GM21737 (cell line): ENCODE measurements around the gene CYB5R3.
"Not testable (repeated sequence)": the region's sequence is repeated elsewhere in the genome, so short reads cannot be mapped to it uniquely, and the experiment has no call there.

ENCODE experiments used
- ATAC-seq: cut with Tn5 transposase; IDR thresholded peaks from one replicate; pipeline ENCODE4 v1.9.1; 2021; ENCODE audit warnings: mild to moderate bottlenecking, moderate library complexity; ENCODE audit not compliant: unreplicated experiment

The CYB5R3 gene

DNA sequence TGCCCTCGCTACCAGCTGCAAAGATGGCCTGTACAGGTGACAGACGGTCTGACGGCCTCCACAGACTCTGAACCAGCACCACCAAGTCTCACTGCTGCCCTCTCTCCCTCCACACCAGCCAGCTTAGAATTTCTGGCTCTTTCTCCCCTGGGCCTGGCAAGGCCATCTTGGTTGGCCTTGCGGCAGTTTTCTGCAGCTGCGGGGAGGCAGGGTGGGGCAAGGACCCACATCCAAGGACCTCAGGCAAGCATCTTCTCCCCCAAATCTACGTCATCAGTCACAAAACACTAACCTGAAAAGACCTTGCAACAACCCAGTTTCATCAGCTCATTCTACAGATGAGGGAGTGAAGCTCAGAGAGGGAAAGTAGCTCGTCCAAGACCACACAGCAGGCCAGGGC is 22.8 kb downstream of the CYB5R3 start:
- no peak for ATAC-seq

DNA sequence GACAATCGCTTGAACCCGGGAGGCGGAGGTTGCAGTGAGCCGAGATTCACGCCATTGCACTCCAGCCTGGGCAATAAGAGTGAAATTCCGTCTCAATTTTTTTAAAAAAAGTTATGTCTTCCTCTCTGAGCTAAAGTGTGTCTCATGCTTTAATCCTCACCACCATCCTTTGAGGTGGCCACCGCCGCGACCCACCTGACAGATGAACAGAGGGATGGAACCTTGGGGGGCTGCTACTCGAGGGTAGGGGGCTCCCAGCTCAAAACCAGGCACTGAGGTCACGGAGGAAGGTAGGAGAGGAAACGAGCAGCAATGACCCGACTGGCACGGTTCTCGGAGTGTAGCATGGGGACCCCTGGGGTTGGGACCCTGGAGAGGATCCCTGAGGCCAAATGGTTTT is 23.8 kb downstream of the CYB5R3 start:
- no peak for ATAC-seq

DNA sequence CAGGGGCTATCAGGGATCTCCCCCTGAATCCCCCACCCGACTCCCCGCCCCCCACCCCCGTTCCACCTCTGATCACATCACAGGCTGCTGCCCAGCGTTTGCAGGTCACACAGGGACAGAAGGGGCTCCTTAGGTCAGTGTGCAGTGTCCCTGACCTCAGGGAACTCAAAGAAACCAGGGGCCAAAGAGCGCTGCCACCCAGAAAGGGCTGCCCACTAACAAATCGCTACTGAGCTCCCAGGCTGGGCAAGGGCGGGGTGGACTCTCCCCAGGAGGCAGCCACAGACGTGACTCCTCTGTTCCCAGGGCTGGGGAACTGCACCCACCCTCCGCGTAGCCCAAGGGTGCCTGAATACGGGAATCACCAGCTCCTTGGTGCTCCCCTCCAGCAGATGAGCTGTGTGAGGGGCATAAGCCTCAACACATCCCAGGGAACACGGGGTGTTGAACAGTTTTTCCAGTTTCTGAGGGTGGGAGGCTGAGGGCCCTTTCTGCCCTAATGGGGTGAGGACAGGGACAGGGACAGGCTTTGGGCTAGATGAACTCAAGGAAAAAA is 24.6 kb downstream of the CYB5R3 start:
- ATAC-seq: no peak

DNA sequence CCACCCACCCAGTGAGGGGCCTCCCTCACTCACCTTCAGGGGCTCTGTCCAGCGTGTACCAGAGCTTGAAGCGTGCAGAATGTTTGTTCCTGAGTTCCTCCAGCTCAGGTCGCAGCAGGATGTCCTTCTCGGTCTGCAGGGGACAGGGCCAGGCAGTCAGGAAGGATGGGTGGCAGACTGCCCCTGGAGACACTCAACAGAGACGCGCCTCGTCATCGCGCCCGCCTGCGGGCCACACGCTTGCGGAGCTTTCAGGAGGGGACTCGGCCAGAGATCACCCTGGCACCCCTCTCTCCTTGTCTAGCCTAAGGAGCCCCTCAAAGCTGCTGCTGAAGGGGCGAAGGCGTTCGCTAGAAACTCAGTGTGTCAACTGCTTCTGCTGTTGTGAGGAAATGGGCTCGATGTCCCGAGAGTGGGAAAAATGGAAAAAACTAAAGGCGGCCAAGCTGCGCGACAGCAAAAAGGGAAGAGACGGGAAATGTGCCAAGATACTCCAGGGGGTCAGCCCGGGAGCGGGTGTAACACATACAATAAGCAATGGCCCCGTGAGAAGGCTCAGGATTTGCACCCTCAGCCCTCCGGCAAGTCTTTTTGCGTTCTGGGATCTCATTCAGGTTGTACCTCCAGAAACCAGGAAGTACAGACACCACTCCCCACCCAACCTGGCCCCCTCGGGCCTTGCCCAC is 25.3 kb downstream of the CYB5R3 start:
- no peak for ATAC-seq

DNA sequence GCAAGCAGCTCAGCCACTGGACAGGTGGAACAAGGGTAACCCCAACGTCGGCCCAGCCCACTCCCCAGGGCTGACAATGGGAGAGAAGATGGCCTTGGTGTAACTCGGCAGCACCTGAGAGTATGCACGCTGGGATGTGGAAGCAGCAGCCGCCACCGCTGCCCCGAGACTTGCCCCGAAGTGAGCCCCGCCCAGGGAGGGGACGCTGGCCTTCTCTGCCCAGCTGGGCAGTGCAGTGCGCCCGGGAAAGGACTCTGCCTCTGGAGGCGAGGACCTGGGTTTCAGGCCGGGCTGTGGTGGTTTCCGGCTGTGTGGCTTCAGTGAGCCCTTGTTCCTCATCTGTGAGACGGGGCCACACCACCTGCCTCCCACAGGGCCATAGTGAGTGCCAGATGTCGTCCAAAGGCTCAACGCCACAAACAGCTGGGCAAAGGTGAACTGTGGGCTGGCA is 25.9 kb downstream of the CYB5R3 start:
- no peak for ATAC-seq

DNA sequence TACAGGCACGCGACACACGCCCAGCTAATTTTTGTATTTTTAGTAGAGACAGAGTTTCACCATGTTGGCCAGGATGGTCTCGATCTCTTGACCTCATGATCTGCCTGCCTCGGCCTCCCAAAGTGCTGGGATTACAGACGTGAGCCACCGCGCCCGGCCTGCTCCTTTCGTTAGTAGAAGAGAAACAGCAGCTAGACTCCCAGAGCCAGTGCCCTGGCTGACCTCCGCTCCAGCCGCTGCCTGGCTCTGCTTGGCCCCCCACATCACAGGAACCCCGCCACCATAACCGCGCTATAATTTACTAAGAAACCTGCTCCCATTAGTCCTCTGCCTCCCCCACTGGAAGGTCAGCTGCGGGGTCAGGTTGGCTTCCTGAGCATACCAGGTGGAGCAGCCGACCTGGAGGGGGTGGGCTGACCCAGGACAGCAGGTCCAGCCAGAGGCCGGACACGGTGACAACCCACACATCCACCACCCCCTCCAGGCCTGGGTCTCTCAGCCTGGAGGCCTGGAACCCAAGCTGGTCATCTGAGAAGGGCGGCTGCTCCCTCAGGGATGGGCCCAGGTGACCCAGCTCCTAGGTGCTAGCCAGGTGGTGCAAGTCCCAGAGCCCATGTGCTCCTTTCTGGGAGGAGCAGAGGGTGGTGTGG is 27.0 kb downstream of the CYB5R3 start:
- ATAC-seq: no peak

DNA sequence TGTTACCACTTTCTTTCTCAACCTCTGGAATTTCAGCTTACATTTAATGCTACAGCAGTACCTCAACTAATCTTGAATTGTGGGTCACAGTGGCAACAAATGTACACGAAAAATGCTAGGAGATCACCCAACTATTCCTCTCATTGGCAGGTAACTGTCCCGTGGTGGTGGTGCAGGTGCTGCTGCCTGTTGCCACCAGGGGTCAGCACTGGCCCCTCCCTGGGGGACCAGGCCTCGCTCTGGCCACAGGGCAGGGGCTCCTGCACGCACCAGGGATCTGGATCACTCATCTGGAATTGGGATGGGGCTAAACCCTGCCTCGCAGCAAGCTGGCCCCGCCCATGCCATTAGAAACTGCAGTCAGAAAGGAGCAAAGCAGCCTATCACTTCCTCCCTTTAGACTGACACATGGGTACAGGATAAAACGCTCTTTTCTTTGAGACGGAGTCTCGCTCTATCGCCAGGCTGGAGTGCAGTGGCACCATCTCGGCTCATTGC is 27.6 kb downstream of the CYB5R3 start:
- ATAC-seq: no peak

DNA sequence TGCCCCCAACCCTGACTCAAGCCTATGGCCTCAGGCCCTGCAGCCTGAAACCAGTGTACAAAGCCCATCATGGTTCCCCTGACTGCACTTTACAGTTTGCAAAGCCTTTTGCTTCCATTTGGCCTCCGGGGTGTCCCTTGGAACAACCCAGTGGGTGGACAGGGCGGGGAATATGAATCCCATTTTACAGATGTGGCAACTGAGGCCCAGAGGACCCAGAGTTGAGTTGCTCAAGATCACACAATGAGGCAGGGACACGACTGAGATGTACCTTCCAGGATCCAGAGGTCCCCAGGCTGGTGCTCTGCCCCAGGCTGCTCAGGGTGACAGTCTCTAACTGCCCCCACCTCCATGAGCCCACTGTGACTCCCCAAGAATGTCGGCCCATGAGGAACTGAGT is 29.1 kb downstream of the CYB5R3 start:
- ATAC-seq: no peak

DNA sequence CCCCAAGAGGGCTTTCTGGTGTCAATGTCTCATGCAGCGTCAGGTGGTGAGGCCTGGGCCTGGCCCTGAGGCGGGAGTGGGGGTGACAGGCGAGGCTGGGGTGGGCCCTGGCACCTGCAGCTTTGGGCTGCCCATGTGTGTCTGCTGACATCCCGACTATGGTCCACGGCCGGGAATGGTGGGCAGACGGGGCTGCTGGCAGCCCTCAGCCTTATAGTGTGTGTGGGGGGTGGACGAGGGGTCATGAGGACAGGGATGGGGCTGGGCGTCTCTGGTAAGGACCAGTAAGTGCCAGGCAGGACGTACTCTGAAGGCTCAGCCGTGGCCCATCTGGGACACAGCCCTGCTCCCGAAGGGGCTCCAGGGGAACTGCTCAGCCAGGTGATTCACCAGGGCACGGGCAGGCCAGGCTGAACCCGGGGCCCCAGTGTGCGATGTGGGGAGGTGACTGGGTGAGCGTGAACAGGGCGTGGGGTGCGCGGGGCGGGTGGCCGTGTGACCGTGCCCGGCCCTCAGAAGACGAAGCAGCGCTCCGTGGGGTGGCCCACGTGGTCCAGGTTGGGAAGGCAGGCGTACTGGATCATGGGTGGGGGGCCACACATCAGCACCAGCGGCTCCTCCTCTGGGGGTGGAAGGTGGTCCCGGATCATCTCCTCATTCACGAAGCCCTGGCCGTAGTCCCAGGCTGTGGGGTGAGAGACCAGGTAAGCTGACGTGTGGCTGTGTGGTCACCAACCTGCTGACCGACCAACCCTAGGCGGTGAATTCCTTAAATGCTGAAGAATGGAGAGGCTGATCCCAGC is 29.7 kb downstream of the CYB5R3 start:
- no peak for ATAC-seq

DNA sequence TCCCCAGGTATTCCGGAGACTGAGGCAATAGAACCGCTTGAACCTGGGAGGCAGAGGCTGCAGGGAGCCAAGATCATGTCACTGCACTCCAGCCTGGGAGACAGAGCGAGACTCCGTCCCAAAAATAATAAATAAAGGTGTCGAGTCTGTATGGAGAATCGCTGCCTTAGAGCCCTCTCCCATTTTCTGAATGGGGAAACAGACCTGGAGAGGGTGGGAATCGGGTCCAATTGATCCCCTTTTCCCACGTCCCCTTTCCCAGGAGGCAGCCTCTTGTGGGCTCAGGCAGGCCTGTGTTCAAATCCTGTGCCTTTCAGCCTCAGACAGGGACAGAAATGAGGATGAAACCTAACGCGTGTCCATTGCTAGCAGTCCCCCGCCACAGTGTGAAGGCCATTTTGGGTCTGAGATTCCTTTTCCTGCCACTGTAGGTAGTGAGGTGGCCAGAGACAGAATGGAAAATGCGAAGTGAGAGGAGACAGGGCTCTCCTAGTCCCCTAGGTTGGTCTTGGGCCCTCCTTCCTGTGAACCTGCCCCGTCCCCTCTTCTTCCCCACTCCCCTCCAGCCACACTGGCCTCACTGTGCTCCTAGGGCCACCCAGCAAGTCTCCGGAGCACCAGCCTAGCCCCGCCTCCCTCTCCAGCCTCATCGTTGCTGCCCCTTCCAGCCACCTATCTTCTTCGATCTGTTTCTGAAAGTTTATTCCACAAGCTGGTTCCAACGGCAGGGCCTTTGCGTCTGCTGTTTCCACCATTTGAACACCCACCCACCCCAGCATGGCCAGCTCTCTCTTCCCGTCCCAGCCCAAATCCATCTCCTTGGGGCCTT is 31.8 kb downstream of the CYB5R3 start:
- ATAC-seq: no peak

DNA sequence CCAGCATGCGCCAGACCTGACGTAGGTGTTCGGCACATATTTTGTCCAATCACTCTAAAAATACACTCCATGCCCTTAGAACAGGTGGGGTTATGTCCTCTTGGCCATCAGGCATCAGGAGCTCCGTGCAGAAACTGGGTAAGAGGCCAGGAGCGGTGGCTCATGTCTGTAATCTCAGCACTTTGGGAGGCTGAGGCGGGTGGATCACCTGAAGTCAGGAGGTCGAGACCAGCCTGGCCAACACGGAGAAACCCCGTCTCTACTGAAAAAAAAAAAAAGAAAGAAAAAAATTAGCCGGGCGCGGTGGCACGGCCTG is 33.4 kb downstream of the CYB5R3 start:
- ATAC-seq: not testable (repeated sequence)

DNA sequence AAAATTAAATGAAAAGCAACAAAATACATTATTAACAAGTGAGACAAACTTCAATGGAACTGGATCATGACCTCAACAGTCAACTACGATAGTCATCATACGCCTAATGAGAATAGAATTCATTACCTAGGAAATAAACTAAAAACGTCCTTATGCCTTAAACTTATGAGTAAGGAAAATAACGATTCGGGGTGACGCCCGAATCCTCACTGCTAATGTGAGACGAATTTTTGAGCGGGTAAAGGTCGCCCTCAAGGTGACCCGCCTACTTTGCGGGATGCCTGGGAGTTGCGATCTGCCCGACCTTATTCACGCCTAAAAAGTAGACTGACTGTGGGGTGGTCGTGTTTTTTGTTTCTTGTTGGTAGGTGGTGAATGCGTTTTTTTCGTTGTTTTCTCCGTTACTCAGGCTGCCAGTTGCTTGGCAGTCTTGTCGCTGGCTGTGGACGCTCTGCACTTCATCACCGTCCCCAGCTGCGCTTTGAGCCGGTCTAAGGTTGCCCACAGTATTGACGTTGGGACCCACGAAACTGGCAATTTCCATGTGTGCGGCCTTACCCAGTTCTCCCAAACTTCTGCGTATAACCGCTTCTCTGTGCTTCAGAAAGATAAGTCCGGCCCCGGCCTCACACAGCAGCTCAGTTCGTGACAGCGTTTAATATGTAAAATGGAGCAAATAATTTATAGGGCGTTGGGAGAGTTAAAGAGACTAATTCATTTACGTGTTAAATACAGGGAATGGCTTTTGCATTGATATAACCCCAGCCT is 33.9 kb downstream of the CYB5R3 start:
- ATAC-seq: peak; percentile 46

DNA sequence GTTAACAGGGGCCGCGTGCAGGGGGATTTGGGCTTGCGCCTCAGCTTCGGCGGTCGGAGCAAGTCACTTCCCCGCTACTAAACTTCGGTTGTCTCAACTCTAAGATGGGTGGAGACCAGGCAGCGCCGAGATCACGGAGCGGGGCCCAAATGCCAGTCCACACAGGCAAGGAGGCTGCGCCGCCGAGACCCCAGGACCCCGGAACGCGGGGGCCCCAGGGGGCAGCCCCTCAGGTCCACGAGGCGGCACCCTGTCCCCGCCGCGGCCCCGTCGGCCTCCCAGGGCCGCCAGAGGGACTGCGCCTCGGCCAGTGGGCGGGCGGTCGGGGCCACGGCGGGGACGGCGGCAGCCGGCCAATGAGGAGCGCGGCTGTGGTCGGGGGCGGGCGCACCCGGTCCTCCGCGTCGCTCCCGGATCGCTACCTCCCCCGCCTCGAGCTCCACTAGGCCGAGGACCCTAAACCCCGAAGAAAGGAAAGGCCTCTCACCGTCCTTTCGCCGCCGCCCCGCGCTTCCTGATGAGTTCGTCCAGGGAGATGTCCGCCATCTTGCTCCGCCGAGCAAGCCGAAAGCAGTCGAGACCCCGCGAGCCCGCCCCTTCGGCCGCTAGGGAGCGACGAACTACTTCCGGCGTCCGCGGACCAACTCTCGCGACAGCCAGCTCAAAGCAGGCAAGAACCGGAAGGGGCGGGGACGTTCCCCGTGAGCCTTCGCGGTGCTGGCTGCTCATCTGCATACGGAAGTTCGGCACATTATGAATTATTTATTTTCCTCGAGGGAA is 34.7 kb downstream of the CYB5R3 start, which contains the start of gene POLDIP3:
TSS of gene POLDIP3 (minus strand) at position 572 of the 780 bp plus-strand sequence. CDS start at position 546, 26 bp downstream.
- peak; percentile 66 for ATAC-seq

DNA sequence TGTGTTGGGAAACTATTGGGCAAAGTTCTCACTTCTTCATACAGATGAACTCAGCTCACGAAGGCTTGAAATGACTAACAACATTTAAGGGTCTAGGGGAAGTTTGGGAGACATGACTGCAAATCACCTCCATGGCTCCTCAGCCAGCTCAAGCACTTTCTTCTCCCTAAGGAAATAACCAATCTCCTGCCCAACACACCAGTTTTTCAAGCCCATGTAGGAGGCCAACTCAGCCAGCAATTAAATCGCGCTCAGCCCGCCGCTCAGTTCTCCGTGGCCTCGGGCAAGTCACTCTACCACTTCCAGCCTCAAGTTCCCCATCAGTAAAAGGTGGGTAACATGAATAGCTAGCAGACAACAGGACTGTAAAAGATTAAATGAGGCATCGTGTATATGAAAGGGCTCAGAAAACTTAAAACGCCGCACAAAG is 35.3 kb downstream of the CYB5R3 start:
- no peak for ATAC-seq

DNA sequence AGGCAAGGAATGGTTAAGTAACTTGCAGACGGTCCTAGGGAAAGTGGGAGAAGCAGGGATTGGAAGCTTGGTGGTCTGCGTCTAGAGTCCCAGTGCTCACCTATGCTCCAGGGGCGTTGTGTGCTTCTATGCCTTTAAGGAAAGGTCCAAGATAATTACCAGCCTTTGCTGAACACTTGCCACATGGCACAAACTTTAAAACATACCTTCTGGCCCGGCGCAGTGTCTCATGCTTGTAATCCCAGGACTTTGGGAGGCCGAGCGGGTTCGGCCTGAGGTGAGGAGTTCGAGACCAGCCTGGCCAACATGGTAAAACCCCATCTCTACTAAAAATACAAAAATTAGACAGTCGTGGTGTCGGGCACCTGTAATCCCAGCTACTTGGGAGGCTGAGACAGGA is 36.9 kb downstream of the CYB5R3 start:
- no peak for ATAC-seq

DNA sequence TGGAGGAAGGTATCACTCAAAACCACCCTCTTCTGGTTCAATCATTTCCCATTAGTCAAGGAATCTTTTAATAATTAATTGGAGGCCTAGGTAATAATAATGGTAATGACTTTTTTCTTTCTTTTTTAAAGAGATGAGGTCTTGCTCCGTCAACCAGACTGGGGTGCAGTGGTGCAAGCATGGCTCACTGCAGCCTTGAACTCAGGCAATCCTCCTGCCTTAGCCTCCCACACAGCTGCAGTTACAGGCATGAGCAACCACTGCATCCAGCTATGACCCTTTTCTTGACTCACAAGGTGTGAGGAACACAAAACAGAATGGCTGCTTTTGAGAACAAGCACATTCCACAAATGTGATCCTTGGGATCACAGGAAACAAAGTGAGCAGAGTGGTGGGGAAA is 38.1 kb downstream of the CYB5R3 start:
- ATAC-seq: no peak

DNA sequence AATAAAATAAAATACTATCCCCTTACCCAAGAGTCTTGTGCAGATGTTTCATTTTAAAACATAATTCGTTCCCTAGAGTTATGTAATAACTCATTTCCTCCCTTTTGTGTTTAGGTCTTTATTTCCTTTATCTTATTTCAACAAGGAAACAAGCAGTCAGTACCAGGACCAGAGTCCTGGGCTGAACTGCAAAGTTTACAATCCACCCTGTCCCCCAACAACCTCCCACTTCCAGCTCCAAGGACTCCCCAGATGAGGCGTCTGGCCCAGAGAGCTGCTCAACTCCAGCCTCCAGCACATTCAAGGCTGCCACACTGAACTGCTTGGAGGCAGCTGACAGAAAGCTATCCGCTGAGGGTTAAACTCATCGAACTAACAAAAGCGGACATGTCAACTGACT is 39.0 kb downstream of the CYB5R3 start:
- no peak for ATAC-seq

DNA sequence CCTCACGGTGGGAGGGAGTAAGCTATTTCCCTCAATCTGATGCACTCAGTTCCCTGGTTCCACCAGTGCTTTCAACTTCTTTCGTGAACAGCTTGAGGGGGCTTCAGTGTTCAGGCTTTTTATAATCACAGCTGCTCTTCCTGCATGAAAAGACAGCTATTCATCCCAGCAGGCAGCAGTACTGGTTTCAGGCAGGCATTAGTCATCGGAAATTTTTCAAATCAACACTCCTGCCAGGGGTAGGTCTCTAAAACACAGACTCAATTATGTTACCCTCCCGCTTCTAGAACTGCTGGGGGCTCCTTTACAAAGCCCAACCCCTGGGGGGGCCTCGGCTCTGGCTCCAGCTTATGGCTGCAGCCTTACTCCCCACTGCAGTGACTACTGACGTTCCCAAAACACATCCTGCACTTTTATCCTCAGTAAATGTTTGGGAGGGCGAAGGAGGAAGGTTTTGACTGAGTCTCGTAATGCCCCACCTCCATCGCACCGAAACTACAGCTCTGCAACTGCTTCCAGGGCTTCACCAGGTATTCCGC is 40.3 kb downstream of the CYB5R3 start:
- no peak for ATAC-seq
